Hepatocyte (in vitro differentiated cells): ENCODE results near the gene PAK5. TPM values are rescaled to one million over a fixed set of nuclear protein-coding genes. Genes with fewer than 3 reads are reported as not detected.

Experiments used
- DNase-seq: peaks from one replicate; pipeline ENCODE4 v3.0.0-alpha.2; 2016; ENCODE audit warnings: low spot score
- H2AFZ ChIP-seq: fragments of 200-600 bp; sonication (generic); 2 replicates; pipeline ENCODE4 v1.6.0; 2016; ENCODE audit warnings: antibody characterized with exemption, mild to moderate bottlenecking
- H3K27ac ChIP-seq: fragments of 200-600 bp; sonication (generic); 2 replicates; pipeline ENCODE4 v1.5.1; 2016; ENCODE audit warnings: mild to moderate bottlenecking
- H3K27me3 ChIP-seq: fragments of 200-600 bp; sonication (generic); 2 replicates; pipeline ENCODE4 v1.6.1; 2016
- H3K36me3 ChIP-seq: fragments of 200-600 bp; sonication (generic); replicated peaks from 2 replicates; pipeline ENCODE4 v1.5.1; 2016; ENCODE audit warnings: low read depth; ENCODE audit not compliant: insufficient read depth
- H3K4me1 ChIP-seq: fragments of 200-600 bp; sonication (generic); 2 replicates; pipeline ENCODE4 v1.5.1; 2016; ENCODE audit warnings: mild to moderate bottlenecking, moderate library complexity; ENCODE audit not compliant: insufficient read depth
- H3K4me2 ChIP-seq: fragments of 200-600 bp; sonication (generic); 2 replicates; pipeline ENCODE4 v1.6.0; 2016
- H3K4me3 ChIP-seq: fragments of 200-600 bp; sonication (generic); 2 replicates; pipeline ENCODE4 v1.5.1; 2016; ENCODE audit warnings: mild to moderate bottlenecking
- H3K79me2 ChIP-seq: fragments of 200-600 bp; sonication (generic); 2 replicates; pipeline ENCODE4 v1.6.0; 2017; ENCODE audit warnings: mild to moderate bottlenecking
- H3K9me2 ChIP-seq: fragments of 200-600 bp; sonication (generic); replicated peaks from 2 replicates; pipeline ENCODE4 v1.6.0; 2017; ENCODE audit warnings: mild to moderate bottlenecking; ENCODE audit not compliant: insufficient read depth
- H3K9me3 ChIP-seq: fragments of 200-600 bp; sonication (generic); 2 replicates; pipeline ENCODE4 v1.5.1; 2016; ENCODE audit warnings: low read depth, mild to moderate bottlenecking
- H4K20me1 ChIP-seq: fragments of 200-600 bp; sonication (generic); 2 replicates; pipeline ENCODE4 v1.6.0; 2016; ENCODE audit warnings: mild to moderate bottlenecking; ENCODE audit not compliant: insufficient read depth, poor library complexity, severe bottlenecking
- EZH2 ChIP-seq: fragments of 200-600 bp; sonication (generic); IDR thresholded peaks from 2 replicates; pipeline ENCODE4 v1.6.1; 2016; ENCODE audit warnings: antibody characterized with exemption, mild to moderate bottlenecking, borderline replicate concordance
- EZH2phosphoT487 ChIP-seq: fragments of 200-600 bp; sonication (generic); IDR thresholded peaks from one replicate; pipeline ENCODE4 v1.6.1; 2018; ENCODE audit warnings: antibody characterized with exemption, mild to moderate bottlenecking, low read depth, moderate library complexity; ENCODE audit not compliant: unreplicated experiment, severe bottlenecking
- WGBS: methylation state at CpG from one replicate; pipeline ENCODE4 v1.1.6; 2016; ENCODE audit warnings: low lambda C conversion rate; ENCODE audit errors: missing lambda C conversion rate; 5-methylcytosine and 5-hydroxymethylcytosine counted together
- polyA plus RNA-seq: library from polyadenylated mRNA; unstranded; fragments of >200 nt; fragmentation: Nextera tagmentation; extraction: Ambion mirVana; gene quantifications from 2 replicates; pipeline ENCODE4 v1.2.1, GENCODE V29; 2016
- total RNA-seq: library from RNA; depleted of rRNA; stranded (reverse); fragments of >200 nt; gene quantifications from 2 replicates; pipeline ENCODE4 v1.2.3, GENCODE V29; 2014
- TF ChIP-seq, protein P1 (sequence below): fragments of 200-600 bp; sonication (generic); IDR thresholded peaks from 2 replicates; pipeline ENCODE4 v1.5.1; 2016; ENCODE audit warnings: antibody characterized with exemption, mild to moderate bottlenecking; ENCODE audit not compliant: poor library complexity

The PAK5 gene
- total and polyA plus RNA-seq, 2 experiments from 2014 or later, result 0.56 to 0.97 TPM

- Histone ChIP-seq H3K4me1 (no peaks in the 10 kb centered on the region), H3K79me2 (no peaks in the 10 kb centered on the region), H3K9me3 (no peaks in the 10 kb centered on the region), H4K20me1 (no peaks in the 10 kb centered on the region), H3K9me2 (no peaks in the 10 kb centered on the region), H3K4me2 (no peak overlapping the region), H3K27me3 (peaks cover 2% of the 10 kb centered on the region), H3K4me3 (no peak overlapping the region), H3K27ac (no peak overlapping the region), H2AFZ (no peak overlapping the region), H3K36me3 (no peaks in the 10 kb centered on the region)
- no peak for DNase-seq
- 13% methylated on average over 1 of the region's 1 CpG for WGBS
- no peak for TF ChIP-seq EZH2phosphoT487
- TF ChIP-seq EZH2, result no peak
- TF ChIP-seq, protein P1, sequence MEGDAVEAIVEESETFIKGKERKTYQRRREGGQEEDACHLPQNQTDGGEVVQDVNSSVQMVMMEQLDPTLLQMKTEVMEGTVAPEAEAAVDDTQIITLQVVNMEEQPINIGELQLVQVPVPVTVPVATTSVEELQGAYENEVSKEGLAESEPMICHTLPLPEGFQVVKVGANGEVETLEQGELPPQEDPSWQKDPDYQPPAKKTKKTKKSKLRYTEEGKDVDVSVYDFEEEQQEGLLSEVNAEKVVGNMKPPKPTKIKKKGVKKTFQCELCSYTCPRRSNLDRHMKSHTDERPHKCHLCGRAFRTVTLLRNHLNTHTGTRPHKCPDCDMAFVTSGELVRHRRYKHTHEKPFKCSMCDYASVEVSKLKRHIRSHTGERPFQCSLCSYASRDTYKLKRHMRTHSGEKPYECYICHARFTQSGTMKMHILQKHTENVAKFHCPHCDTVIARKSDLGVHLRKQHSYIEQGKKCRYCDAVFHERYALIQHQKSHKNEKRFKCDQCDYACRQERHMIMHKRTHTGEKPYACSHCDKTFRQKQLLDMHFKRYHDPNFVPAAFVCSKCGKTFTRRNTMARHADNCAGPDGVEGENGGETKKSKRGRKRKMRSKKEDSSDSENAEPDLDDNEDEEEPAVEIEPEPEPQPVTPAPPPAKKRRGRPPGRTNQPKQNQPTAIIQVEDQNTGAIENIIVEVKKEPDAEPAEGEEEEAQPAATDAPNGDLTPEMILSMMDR, result no peak
Measured at GRCh38 chr20:9600562-9600961, 238.3 kb downstream of the PAK5 start.

DNA sequence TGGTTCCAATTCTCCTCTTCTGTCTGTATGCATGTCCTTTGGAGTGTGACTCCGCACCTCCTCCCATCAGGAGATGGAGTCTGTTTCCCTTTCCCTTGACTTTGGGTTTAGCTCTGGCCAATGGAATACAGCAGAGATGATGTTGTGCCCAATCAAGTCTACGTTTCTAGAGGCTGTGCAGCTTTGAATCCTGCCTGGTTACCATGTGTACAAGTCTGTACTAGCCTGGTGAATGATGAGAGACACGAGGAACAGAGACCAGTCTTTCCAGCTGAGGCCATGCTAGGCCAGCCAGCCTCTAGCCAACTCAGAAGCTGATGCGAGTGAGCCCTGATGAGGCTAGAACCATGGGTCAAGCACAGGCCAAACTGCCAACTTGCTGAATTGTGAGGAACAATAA, 241.3 kb downstream of the PAK5 start:
- Histone ChIP-seq H3K79me2 (no peaks in the 10 kb centered on the region), H3K9me2 (no peaks in the 10 kb centered on the region), H3K9me3 (no peaks in the 10 kb centered on the region), H3K4me3 (no peak overlapping the region), H3K36me3 (no peaks in the 10 kb centered on the region), H3K27ac (no peak overlapping the region), H3K27me3 (no peaks in the 10 kb centered on the region), H4K20me1 (no peaks in the 10 kb centered on the region), H3K4me2 (no peak overlapping the region), H2AFZ (no peak overlapping the region), H3K4me1 (no peaks in the 10 kb centered on the region)
- WGBS, result 79% methylated on average over 4 of the region's 4 CpGs
- DNase-seq, result no peak
- TF ChIP-seq EZH2 (no peak), EZH2phosphoT487 (no peak)
- TF ChIP-seq, protein P1, result no peak

DNA sequence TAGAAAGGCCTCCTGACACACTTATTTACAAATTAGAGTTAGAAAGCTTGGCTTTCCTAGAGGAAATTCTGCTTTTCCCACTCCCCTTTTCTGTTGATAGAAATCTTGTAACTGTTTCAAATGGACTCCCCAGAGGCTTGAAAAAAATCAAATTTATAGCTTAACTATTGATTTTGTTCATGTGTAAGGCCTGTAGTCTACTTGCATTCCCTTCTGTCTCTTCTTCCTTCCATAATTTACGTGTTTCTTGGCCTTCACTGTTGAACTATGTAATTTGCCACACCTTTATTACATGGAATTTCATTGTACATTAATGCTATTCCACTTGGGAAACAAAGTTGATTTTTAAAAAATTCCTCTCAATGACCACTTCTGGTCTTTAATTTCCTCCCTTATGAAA, 243.1 kb downstream of the PAK5 start:
- H2AFZ ChIP-seq, result no peak overlapping the region
- H3K4me3 ChIP-seq, result no peak overlapping the region
- no peaks in the 10 kb centered on the region for H3K9me2 ChIP-seq
- WGBS, result 85% methylated on average over 1 of the region's 1 CpG
- no peaks in the 10 kb centered on the region for H3K36me3 ChIP-seq
- no peaks in the 10 kb centered on the region for H3K79me2 ChIP-seq
- H3K27me3 ChIP-seq, result no peaks in the 10 kb centered on the region
- H3K4me1 ChIP-seq, result no peaks in the 10 kb centered on the region
- TF ChIP-seq EZH2phosphoT487, result no peak
- no peak for TF ChIP-seq EZH2
- TF ChIP-seq, protein P1, result no peak
- H3K27ac ChIP-seq, result no peak overlapping the region
- no peak for DNase-seq
- no peak overlapping the region for H3K4me2 ChIP-seq
- no peaks in the 10 kb centered on the region for H3K9me3 ChIP-seq
- H4K20me1 ChIP-seq, result no peaks in the 10 kb centered on the region
